Erythroblast (primary cell): ENCODE measurements around the gene KLHL22.

Experiments used
- GATA1 ChIP-seq: IDR thresholded peaks from 2 replicates; pipeline ENCODE4 v1.6.1; 2011; ENCODE audit warnings: low read depth, mild to moderate bottlenecking, control low read depth, low read length, moderate library complexity
- POLR2A ChIP-seq: IDR thresholded peaks from 2 replicates; pipeline ENCODE4 v1.6.1; 2011; ENCODE audit warnings: mild to moderate bottlenecking, low read length

GRCh38 chr22:20425566-20426258 is 69.9 kb downstream of the KLHL22 start:
- TF ChIP-seq POLR2A = no peak
- TF ChIP-seq GATA1 = no peak
